HCT116 (cell line): Measurements from ENCODE around the gene YY1. TPM values are rescaled to one million over a fixed set of nuclear protein-coding genes. Genes with fewer than 3 reads are reported as not detected.
A peak's percentile ranks its signal among the peaks of the same experiment; 100 is the strongest.

ENCODE experiments used
- ATAC-seq: fragments of 200-7000 bp; cut with Tn5 transposase; 2 replicates; pipeline ENCODE4 v1.9.1; 2020; ENCODE audit warnings: mild to moderate bottlenecking, moderate library complexity
- BruUV-seq: library from RNA; stranded (reverse); fragments of 400-500 nt; replicated peaks from 2 replicates; lab custom pipeline; 2021; lab: Mats Ljungman, UMichigan
- CTCF ChIA-PET: fragments of 300-600 bp; sonication (Branson Sonifier 250); formaldehyde crosslinking; loops from one replicate; lab custom pipeline; 2021; ENCODE audit warnings: antibody characterized with exemption; lab: Charles Lee
- POLR2A ChIA-PET: fragments of 300-600, 350-600 bp; sonication (Branson Sonifier 250); formaldehyde crosslinking; loops from one replicate; lab custom pipeline; 2021; ENCODE audit warnings: antibody characterized with exemption; lab: Charles Lee
- RAD21 ChIA-PET, 2 experiments: fragments of 300-600 bp; sonication (Branson Sonifier 250); formaldehyde crosslinking; loops; one replicate each; lab custom pipeline; 2023; ENCODE audit warnings: low total read pairs in 2 of 2; ENCODE audit not compliant: uncharacterized antibody in 2 of 2, unreplicated experiment in 2 of 2, low non-redundant PET in 1 of 2; lab: Charles Lee
- DNase-seq: peaks from one replicate; pipeline ENCODE4 v3.0.0-alpha.2; 2010; ENCODE audit warnings: low read depth, low spot score
- H2AFZ ChIP-seq: fragments of 200-600 bp; shearing (Covaris generic), sonication (generic); 2 replicates; pipeline ENCODE4 v1.6.1; 2017; ENCODE audit warnings: low read depth, mixed run types, mixed read lengths, antibody characterized with exemption, low read length; ENCODE audit not compliant: poor library complexity, severe bottlenecking
- H3K27ac ChIP-seq: 2 replicates; pipeline ENCODE4 v1.5.1; 2012; ENCODE audit warnings: low read depth, low read length
- H3K27me3 ChIP-seq: fragments of 200-600 bp; sonication (generic); 2 replicates; pipeline ENCODE4 v1.6.1; 2016; ENCODE audit warnings: mixed run types, low read length, mixed read lengths; ENCODE audit not compliant: insufficient read depth
- H3K36me3 ChIP-seq, 2 experiments: fragments of 200-500 bp in 1 of 2; fragments of 200-600 bp in 1 of 2; sonication (Bioruptor generic) in 1 of 2; sonication (generic) in 1 of 2; 2 replicates each; pipeline versions ENCODE4 v1.5.1 to v1.6.1; 2014 to 2016; ENCODE audit warnings: low read length in 2 of 2, inconsistent platforms in 1 of 2, mixed read lengths in 1 of 2, mixed run types in 1 of 2; ENCODE audit not compliant: insufficient read depth in 2 of 2, control insufficient read depth in 1 of 2
- H3K4me1 ChIP-seq, 2 experiments: fragments of 200-600 bp in 1 of 2; sonication (generic) in 1 of 2; 2 replicates each; pipeline versions ENCODE4 v1.5.1 to v1.6.1; 2012 to 2017; ENCODE audit warnings: low read length in 2 of 2, inconsistent platforms in 1 of 2, mild to moderate bottlenecking in 1 of 2, mixed read lengths in 1 of 2, mixed run types in 1 of 2, moderate library complexity in 1 of 2; ENCODE audit not compliant: insufficient read depth in 2 of 2, control insufficient read depth in 1 of 2
- H3K4me2 ChIP-seq: fragments of 200-600 bp; sonication (generic); 2 replicates; pipeline ENCODE4 v1.6.1; 2017; ENCODE audit warnings: mixed run types, low read length, mixed read lengths
- H3K4me3 ChIP-seq, 2 experiments: fragments of 200-600 bp in 1 of 2; sonication (generic) in 1 of 2; replicated peaks in 1 of 2; 2 replicates each; pipeline ENCODE4 v1.5.1; 2011 to 2016; ENCODE audit warnings: low read length in 2 of 2, control low read depth in 1 of 2, low read depth in 1 of 2, mild to moderate bottlenecking in 1 of 2, mixed read lengths in 1 of 2, mixed run types in 1 of 2
- H3K79me2 ChIP-seq: fragments of 200-600 bp; sonication (generic); 2 replicates; pipeline ENCODE4 v1.6.1; 2017; ENCODE audit warnings: mild to moderate bottlenecking, mixed run types, low read length, moderate library complexity, mixed read lengths; ENCODE audit not compliant: insufficient read depth
- H3K9ac ChIP-seq: fragments of 200-600 bp; sonication (generic); 2 replicates; pipeline ENCODE4 v1.6.1; 2016; ENCODE audit warnings: low read length, mixed read lengths
- H3K9me2 ChIP-seq: fragments of 200-600 bp; sonication (generic), shearing (Covaris generic); 2 replicates; pipeline ENCODE4 v1.6.1; 2017; ENCODE audit warnings: mixed run types, mild to moderate bottlenecking, moderate library complexity; ENCODE audit not compliant: insufficient read depth
- H3K9me3 ChIP-seq, 2 experiments: fragments of 200-500 bp in 1 of 2; fragments of 200-600 bp in 1 of 2; sonication (Bioruptor generic) in 1 of 2; sonication (generic) in 1 of 2; 2 replicates each; pipeline ENCODE4 v1.6.1; 2014 to 2017; ENCODE audit warnings: low read length in 2 of 2, mixed read lengths in 2 of 2, inconsistent platforms in 1 of 2, low read depth in 1 of 2, mild to moderate bottlenecking in 1 of 2, mixed run types in 1 of 2, moderate library complexity in 1 of 2; ENCODE audit not compliant: control insufficient read depth in 1 of 2, insufficient read depth in 1 of 2
- H4K20me1 ChIP-seq: fragments of 200-600 bp; sonication (generic), shearing (Covaris generic); 2 replicates; pipeline ENCODE4 v1.6.1; 2017; ENCODE audit warnings: mixed run types, mild to moderate bottlenecking, moderate library complexity; ENCODE audit not compliant: insufficient read depth
- ELF1 ChIP-seq: IDR thresholded peaks from 2 replicates; pipeline ENCODE4 v1.6.1; 2012; ENCODE audit warnings: low read depth, borderline replicate concordance
- EZH2phosphoT487 ChIP-seq: fragments of 200-600 bp; IDR thresholded peaks from 2 replicates; pipeline ENCODE4 v1.6.1; 2018; ENCODE audit warnings: antibody characterized with exemption, borderline replicate concordance
- JUND ChIP-seq: IDR thresholded peaks from 2 replicates; pipeline ENCODE4 v1.6.1; 2012
- POLR2A ChIP-seq: IDR thresholded peaks from 2 replicates; pipeline ENCODE4 v1.7.0; 2011; ENCODE audit warnings: borderline replicate concordance; ENCODE audit not compliant: insufficient read depth, insufficient read length; ENCODE audit errors: extremely low read depth
- POLR2AphosphoS5 ChIP-seq: IDR thresholded peaks from 2 replicates; pipeline ENCODE4 v1.6.1; 2011; ENCODE audit warnings: mild to moderate bottlenecking, low read depth, low read length, moderate library complexity
- RAD21 ChIP-seq: IDR thresholded peaks from 2 replicates; pipeline ENCODE4 v1.6.1; 2012; ENCODE audit warnings: low read depth, mild to moderate bottlenecking
- SIN3A ChIP-seq: IDR thresholded peaks from 2 replicates; pipeline ENCODE4 v1.6.1; 2012; ENCODE audit warnings: low read depth
- SP1 ChIP-seq: IDR thresholded peaks from 2 replicates; pipeline ENCODE4 v1.6.1; 2012; ENCODE audit warnings: low read depth
- SRF ChIP-seq: IDR thresholded peaks from 2 replicates; pipeline ENCODE4 v1.6.1; 2012; ENCODE audit warnings: low read depth
- intact Hi-C: fragments of 100-400 bp; cut with micrococcal nuclease; formaldehyde crosslinking; loops from 2 replicates; pipeline ENCODE4 v1.10.0; 2022
- total RNA-seq: library from RNA; stranded (reverse); gene quantifications from one replicate; pipeline ENCODE4 v1.2.1, GENCODE V29; 2021; ENCODE audit not compliant: unreplicated experiment
- TF ChIP-seq, protein P1 (sequence below): IDR thresholded peaks from 2 replicates; pipeline ENCODE4 v1.6.1; 2012
- TF ChIP-seq, protein P2 (sequence below): IDR thresholded peaks from 2 replicates; pipeline ENCODE4 v1.6.1; 2012; ENCODE audit warnings: low read depth
- TF ChIP-seq, protein P3 (sequence below), 3 experiments: fragments of 200-600 bp in 1 of 3; sonication (generic) in 1 of 3; IDR thresholded peaks in 2 of 3; conservative IDR thresholded peaks in 1 of 3; 2 replicates each; pipeline ENCODE4 v1.5.1; 2012 to 2017; ENCODE audit warnings: low read depth in 2 of 3, low read length in 2 of 3, antibody characterized with exemption in 1 of 3, borderline replicate concordance in 1 of 3, control low read depth in 1 of 3, mild to moderate bottlenecking in 1 of 3, mixed read lengths in 1 of 3, mixed run types in 1 of 3, moderate library complexity in 1 of 3; ENCODE audit not compliant: insufficient read depth in 1 of 3

Gene YY1
- total RNA-seq, 1 experiment from 2014 or later, result 111 TPM

DNA sequence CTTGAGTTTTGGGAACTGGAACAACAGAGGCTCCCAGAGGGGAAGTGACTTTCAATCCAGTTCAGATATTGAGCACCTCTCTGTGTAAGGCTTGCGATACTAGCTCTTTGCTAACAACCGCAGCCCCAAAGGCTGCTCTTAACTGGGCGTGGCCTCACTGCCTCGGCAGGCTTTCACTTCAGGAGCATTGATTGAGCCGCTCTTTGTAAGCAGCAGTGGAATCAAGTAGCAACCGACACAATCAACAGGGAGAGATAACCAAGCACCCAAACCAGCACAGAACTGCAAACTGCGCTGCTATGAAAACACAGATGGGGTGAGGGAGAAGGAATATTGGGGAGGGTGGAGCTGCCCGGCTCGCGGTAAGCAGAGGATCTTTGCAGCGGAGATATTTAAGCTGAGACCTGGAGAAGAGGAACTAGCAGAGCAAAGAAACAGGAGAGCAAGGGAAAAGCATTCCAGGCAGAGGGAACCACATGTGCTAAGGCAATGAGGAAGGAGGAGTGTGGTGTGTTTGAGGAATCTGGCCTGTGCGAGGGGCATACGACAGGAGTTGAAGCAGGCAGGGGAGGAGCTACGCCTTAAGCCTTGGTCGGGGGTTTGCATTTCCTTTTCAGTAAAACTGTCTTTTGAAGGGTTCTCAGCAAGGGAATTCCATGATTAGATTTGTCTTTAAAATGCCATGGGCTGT lies 17.3 kb upstream of the YY1 start:
- intact Hi-C loops, result no loop called here
- TF ChIP-seq POLR2AphosphoS5 (0 out of 2 replicates have a peak, but pooled peaks have one; percentile 16), SIN3A (no peak)
- TF ChIP-seq, all 23 proteins: peak for 1
- RAD21 ChIA-PET, result no interaction called here
- Histone ChIP-seq H3K9ac (peak overlapping the region; percentile 57), H4K20me1 (no peaks in the 10 kb centered on the region), H3K79me2 (no peaks in the 10 kb centered on the region), H3K4me3 (peak overlapping the region; percentile 45 to 60), H3K36me3 (no peaks in the 10 kb centered on the region), H3K4me1 (peaks cover 4 to 14% of the 10 kb centered on the region in 2 experiments), H3K27me3 (no peaks in the 10 kb centered on the region), H2AFZ (peak overlapping the region; percentile 7), H3K9me3 (no peaks in the 10 kb centered on the region), H3K27ac (no peak overlapping the region; the same call in 1 of the 2 replicates), H3K4me2 (peak overlapping the region; percentile 77), H3K9me2 (no peaks in the 10 kb centered on the region)
- POLR2A ChIA-PET, result interaction anchor here (1.0 kb wide), 1 partner anchor 23 kb away, joined by 3 read pairs; no protein-coding TSS in a partner anchor
- DNase-seq (no peak), ATAC-seq (peak; percentile 83)
- CTCF ChIA-PET, result interaction anchor here (2.1 kb wide), 1 partner anchor 29 kb away, joined by 4 read pairs; no protein-coding TSS in a partner anchor
- BruUV-seq, result no TSS peak

DNA sequence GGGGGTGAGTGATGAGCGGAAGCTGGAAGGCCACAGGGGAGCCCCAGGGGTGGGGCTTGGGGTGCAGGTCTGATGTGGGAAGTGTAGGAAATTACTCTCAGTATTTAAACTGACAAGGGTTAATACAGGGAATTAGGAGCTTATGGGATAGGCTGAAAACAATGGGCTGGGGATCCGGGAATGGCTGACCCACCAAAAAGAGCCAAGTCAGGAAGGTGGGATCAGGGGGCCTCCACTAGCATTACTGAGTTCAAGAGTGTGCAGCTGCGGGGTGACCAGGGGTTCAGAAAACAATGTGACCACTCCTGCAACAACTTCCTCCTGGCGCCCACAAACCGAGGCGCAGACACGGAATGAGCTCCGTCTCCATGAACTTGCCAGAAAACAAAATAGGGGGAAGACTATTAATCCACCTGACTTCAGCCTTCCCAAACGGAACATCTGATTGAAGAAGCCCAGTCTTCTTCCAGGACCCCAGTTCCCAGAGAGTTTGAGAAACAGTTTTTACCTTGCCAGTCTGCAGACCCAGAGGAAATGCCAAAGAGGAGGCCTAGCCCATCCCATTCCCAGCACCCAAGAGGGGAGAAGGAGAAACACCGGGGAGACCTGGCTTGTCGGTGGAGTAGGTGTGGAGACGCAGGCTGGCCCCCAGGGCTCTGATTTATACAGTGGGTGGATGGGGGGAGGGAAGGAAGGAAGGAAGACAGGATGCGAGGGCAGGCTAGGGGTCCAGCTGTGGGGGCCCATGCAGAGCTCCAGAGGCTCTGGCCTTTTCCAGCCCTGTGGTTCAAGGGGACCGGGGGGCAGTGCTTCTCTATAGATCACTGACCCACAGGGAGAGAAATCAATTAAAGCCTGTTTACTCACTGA lies 16.5 kb upstream of the YY1 start:
- H2AFZ ChIP-seq, result no peak overlapping the region
- no peak for DNase-seq
- no peaks in the 10 kb centered on the region for H3K79me2 ChIP-seq
- H3K4me2 ChIP-seq, result peak overlapping the region; percentile 77
- ATAC-seq, result no peak
- no TSS peak for BruUV-seq
- H3K36me3 ChIP-seq, result no peaks in the 10 kb centered on the region
- CTCF ChIA-PET, result interaction anchor here (2.1 kb wide), 1 partner anchor 30 kb away, joined by 4 read pairs; no protein-coding TSS in a partner anchor
- H3K27me3 ChIP-seq, result no peaks in the 10 kb centered on the region
- intact Hi-C loops, result no loop called here
- POLR2A ChIA-PET, result no interaction called here
- H3K4me1 ChIP-seq, result peaks cover 4 to 14% of the 10 kb centered on the region in 2 experiments
- H3K9ac ChIP-seq, result peak overlapping the region; percentile 57
- no peaks in the 10 kb centered on the region for H4K20me1 ChIP-seq
- H3K9me2 ChIP-seq, result no peaks in the 10 kb centered on the region
- H3K27ac ChIP-seq, result no peak overlapping the region
- H3K4me3 ChIP-seq, result peak overlapping the region; percentile 45 to 60
- no peaks in the 10 kb centered on the region for H3K9me3 ChIP-seq
- RAD21 ChIA-PET, result no interaction called here
- TF ChIP-seq POLR2AphosphoS5, result no peak
- TF ChIP-seq JUND, result no peak
- no peak for TF ChIP-seq SRF
- no peak for TF ChIP-seq RAD21
- no peak for TF ChIP-seq EZH2phosphoT487
- no peak for TF ChIP-seq ELF1
- TF ChIP-seq, protein P1, sequence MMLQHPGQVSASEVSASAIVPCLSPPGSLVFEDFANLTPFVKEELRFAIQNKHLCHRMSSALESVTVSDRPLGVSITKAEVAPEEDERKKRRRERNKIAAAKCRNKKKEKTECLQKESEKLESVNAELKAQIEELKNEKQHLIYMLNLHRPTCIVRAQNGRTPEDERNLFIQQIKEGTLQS, result no peak
- no peak for TF ChIP-seq SP1
- TF ChIP-seq POLR2A, result no peak
- TF ChIP-seq, protein P2, sequence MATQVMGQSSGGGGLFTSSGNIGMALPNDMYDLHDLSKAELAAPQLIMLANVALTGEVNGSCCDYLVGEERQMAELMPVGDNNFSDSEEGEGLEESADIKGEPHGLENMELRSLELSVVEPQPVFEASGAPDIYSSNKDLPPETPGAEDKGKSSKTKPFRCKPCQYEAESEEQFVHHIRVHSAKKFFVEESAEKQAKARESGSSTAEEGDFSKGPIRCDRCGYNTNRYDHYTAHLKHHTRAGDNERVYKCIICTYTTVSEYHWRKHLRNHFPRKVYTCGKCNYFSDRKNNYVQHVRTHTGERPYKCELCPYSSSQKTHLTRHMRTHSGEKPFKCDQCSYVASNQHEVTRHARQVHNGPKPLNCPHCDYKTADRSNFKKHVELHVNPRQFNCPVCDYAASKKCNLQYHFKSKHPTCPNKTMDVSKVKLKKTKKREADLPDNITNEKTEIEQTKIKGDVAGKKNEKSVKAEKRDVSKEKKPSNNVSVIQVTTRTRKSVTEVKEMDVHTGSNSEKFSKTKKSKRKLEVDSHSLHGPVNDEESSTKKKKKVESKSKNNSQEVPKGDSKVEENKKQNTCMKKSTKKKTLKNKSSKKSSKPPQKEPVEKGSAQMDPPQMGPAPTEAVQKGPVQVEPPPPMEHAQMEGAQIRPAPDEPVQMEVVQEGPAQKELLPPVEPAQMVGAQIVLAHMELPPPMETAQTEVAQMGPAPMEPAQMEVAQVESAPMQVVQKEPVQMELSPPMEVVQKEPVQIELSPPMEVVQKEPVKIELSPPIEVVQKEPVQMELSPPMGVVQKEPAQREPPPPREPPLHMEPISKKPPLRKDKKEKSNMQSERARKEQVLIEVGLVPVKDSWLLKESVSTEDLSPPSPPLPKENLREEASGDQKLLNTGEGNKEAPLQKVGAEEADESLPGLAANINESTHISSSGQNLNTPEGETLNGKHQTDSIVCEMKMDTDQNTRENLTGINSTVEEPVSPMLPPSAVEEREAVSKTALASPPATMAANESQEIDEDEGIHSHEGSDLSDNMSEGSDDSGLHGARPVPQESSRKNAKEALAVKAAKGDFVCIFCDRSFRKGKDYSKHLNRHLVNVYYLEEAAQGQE, result no peak
- TF ChIP-seq, protein P3, sequence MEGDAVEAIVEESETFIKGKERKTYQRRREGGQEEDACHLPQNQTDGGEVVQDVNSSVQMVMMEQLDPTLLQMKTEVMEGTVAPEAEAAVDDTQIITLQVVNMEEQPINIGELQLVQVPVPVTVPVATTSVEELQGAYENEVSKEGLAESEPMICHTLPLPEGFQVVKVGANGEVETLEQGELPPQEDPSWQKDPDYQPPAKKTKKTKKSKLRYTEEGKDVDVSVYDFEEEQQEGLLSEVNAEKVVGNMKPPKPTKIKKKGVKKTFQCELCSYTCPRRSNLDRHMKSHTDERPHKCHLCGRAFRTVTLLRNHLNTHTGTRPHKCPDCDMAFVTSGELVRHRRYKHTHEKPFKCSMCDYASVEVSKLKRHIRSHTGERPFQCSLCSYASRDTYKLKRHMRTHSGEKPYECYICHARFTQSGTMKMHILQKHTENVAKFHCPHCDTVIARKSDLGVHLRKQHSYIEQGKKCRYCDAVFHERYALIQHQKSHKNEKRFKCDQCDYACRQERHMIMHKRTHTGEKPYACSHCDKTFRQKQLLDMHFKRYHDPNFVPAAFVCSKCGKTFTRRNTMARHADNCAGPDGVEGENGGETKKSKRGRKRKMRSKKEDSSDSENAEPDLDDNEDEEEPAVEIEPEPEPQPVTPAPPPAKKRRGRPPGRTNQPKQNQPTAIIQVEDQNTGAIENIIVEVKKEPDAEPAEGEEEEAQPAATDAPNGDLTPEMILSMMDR (IDR thresholded peaks at IDR 0.05 in 2 of 3, conservative IDR thresholded peaks at IDR 0.05 in 1 of 3; ENCODE audit: borderline replicate concordance in 1 of 3, insufficient read depth in 1 of 3, low read depth in 2 of 3, low read length in 2 of 3), result no peak
